AG20443 (cell line): Measurements from ENCODE around the gene JAG2.

Experiments used
- DNase-seq: peaks from one replicate; pipeline ENCODE4 v3.0.0; 2012; ENCODE audit warnings: low spot score, mixed read lengths

The JAG2 gene

GRCh38 chr14:105182296-105183020, 13.9 kb upstream of the JAG2 start:
- DNase-seq = no peak

- DNase-seq = no peak
Measured at GRCh38 chr14:105181549-105182295, 13.1 kb upstream of the JAG2 start.

GRCh38 chr14:105180592-105181548, 12.3 kb upstream of the JAG2 start, which contains the start of gene NUDT14:
TSS of gene NUDT14 (minus strand) at chr14:105181312. CDS start at chr14:105181209, 103 bp downstream.
- DNase-seq = peak; percentile 96

GRCh38 chr14:105179191-105179590, 10.6 kb upstream of the JAG2 start:
- no peak for DNase-seq

GRCh38 chr14:105178868-105179140, 10.2 kb upstream of the JAG2 start:
- DNase-seq = no peak

GRCh38 chr14:105178069-105178867, 9.7 kb upstream of the JAG2 start:
- DNase-seq = no peak

- DNase-seq = no peak
Measured at GRCh38 chr14:105177082-105177481, 8.5 kb upstream of the JAG2 start.

- no peak for DNase-seq
Measured at GRCh38 chr14:105176513-105176912, 7.9 kb upstream of the JAG2 start.

- DNase-seq = no peak
Measured at GRCh38 chr14:105173901-105174894, 5.6 kb upstream of the JAG2 start.

GRCh38 chr14:105173145-105173544, 4.6 kb upstream of the JAG2 start:
- no peak for DNase-seq

GRCh38 chr14:105172476-105172875, 3.9 kb upstream of the JAG2 start:
- no peak for DNase-seq

- DNase-seq = no peak
Measured at GRCh38 chr14:105171004-105171673, 2.6 kb upstream of the JAG2 start.

- DNase-seq = no peak
Measured at GRCh38 chr14:105169776-105170655, 1.4 kb upstream of the JAG2 start.

GRCh38 chr14:105168979-105169507, 467 bp upstream of the JAG2 start:
- no peak for DNase-seq

GRCh38 chr14:105168093-105168420, 519 bp downstream of the JAG2 start:
- no peak for DNase-seq

- DNase-seq = no peak
Measured at GRCh38 chr14:105167303-105168092, 1.1 kb downstream of the JAG2 start.

- DNase-seq = no peak
Measured at GRCh38 chr14:105166571-105167302, 1.8 kb downstream of the JAG2 start.
